ENCODE results near the gene IRAG1.
A peak's percentile ranks its signal among the peaks of the same experiment; 100 is the strongest.

IRAG1 gene

GRCh38 chr11:10663990-10664389 lies 29.6 kb downstream of the IRAG1 start:
- DNase-seq (ENCODE audit: low spot score) = no peak

GRCh38 chr11:10663365-10663764 lies 30.2 kb downstream of the IRAG1 start:
- no peak for TF ChIP-seq CTCF (IDR thresholded peaks at IDR 0.05; ENCODE audit: extremely low read depth, missing control alignments)
- DNase-seq (ENCODE audit: low spot score) = no peak

More at GRCh38 chr11:10663990-10664389, 29.6 kb downstream of the IRAG1 start:
- TF ChIP-seq CTCF (IDR thresholded peaks at IDR 0.05; ENCODE audit: extremely low read depth, missing control alignments) = no peak

GRCh38 chr11:10660323-10660722 lies 33.2 kb downstream of the IRAG1 start:
- no peak for DNase-seq (ENCODE audit: low spot score)
- TF ChIP-seq CTCF (IDR thresholded peaks at IDR 0.05; ENCODE audit: extremely low read depth, missing control alignments) = no peak

- no peak for DNase-seq (ENCODE audit: low spot score)
- TF ChIP-seq CTCF (IDR thresholded peaks at IDR 0.05; ENCODE audit: extremely low read depth, missing control alignments) = no peak
Observed at GRCh38 chr11:10659339-10660216, 34.0 kb downstream of the IRAG1 start.

GRCh38 chr11:10658621-10659338 lies 34.8 kb downstream of the IRAG1 start:
- no peak for TF ChIP-seq CTCF (IDR thresholded peaks at IDR 0.05; ENCODE audit: extremely low read depth, missing control alignments)
- DNase-seq (ENCODE audit: low spot score) = no peak

- TF ChIP-seq CTCF (IDR thresholded peaks at IDR 0.05; ENCODE audit: extremely low read depth, missing control alignments) = no peak
- DNase-seq (ENCODE audit: low spot score) = peak; percentile 56
Observed at GRCh38 chr11:10657308-10658271, 36.0 kb downstream of the IRAG1 start.
